UCSD-AML1 (cell line): Measurements from ENCODE around the gene SH3PXD2B.
"Not testable (repeated sequence)": the region's sequence is repeated elsewhere in the genome, so short reads cannot be mapped to it uniquely, and the experiment has no call there.

Source experiments
- DNase-seq: peaks from one replicate; lab custom pipeline; 2025; ENCODE audit not compliant: unreplicated experiment; lab: John Stamatoyannopoulos, UW

Gene SH3PXD2B

DNA sequence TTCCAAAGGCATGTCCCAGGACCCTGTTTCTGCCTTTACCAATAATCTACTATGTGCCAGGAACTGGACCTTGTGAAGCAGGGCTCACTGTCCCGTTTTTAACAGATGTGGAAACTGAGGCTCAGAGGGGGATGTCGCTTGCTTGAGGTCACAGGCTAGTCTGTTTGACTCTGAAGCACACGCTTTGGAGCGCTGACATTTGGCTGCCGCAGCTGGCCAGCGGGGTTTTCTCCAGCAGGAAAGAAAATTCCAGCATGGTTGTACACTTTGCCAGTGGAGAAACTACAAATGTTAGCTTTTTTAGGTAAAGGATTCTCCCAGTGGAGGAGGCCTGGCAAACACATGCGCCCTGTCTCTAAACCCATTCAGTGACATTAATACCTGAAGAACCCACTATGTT, 50.5 kb downstream of the SH3PXD2B start:
- no peak for DNase-seq

GRCh38 chr5:172403189-172403796, 51.0 kb downstream of the SH3PXD2B start:
- DNase-seq: no peak

GRCh38 chr5:172402531-172403188, 51.7 kb downstream of the SH3PXD2B start:
- DNase-seq: no peak

- not testable (repeated sequence) for DNase-seq
Observed at GRCh38 chr5:172402031-172402430, 52.3 kb downstream of the SH3PXD2B start.

DNA sequence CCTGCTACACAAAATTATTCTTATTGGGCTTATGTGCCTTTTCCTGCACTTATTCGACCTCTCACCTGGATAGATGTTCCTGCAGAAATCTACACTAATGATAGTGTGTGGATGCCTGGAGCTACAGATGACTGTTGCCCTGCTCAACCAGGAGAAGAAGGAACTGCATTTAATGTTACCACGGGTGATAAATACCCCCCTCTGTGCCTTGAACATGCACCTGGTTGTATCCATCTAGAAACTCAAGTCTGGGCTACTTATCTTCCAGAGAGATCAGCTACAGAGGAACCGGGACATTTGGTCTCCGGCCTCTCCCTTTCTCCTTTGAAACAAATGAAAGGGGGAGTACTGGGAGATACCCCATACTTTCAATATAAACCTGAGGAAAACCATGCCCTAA, 54.5 kb downstream of the SH3PXD2B start:
- no peak for DNase-seq

GRCh38 chr5:172399336-172399735, 55.0 kb downstream of the SH3PXD2B start:
- DNase-seq: no peak

DNA sequence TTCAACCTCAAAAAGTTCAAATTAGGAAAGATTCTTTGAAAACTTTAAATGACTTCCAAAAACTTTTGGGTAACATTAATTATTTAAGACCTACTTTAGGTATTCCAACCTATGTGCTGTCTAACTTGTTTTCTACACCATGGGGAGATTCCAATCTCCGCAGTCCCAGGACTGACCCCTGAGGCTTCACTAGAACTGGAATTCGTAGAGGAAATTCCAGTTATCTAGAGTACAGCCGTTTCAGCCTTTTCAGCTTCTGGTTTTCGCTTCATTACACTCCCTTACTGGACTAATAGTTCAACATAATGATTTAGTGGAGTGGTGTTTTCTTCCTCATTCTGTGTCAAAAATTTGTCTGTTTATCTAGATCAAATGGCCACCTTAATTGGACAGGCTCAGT, 55.7 kb downstream of the SH3PXD2B start:
- DNase-seq: not testable (repeated sequence)

DNA sequence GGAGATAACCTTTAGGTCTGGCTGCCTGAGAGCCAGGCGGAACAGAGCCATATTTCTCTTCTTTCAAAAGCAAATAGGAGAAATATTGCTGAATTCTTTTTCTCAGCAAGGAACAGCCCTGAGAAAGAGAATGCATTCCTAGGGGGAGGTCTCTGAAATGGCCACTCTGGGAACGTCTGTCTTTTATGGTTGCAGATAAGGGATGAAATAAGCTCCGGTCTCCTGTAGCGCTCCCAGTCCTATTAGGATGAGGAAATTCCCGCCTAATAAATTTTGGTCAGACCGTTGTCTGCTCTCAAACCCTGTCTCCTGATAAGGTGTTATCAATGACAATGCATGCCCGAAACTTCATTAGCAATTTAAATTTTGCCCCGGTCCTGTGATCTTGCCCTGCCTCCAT, 57.3 kb downstream of the SH3PXD2B start:
- not testable (repeated sequence) for DNase-seq

GRCh38 chr5:172396220-172396619, 58.1 kb downstream of the SH3PXD2B start:
- no peak for DNase-seq

DNA sequence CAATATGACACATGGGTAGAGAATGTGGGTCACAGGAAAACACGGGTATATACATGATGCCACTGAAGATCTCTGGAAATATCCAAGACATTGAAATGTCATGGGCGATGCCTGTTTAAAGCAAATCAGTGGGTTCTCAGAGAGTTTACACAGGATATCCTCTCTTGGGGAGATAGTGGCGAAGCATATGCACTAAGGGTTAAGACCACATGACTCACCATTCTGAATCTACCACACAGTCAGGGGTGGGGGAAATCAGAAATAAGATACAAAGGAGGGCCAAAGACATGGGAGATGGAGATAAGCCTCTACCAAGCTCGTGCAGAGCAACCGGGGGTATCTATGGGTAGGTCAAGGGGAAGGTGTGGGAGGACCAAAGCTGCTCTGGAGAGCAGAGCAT, 58.8 kb downstream of the SH3PXD2B start:
- no peak for DNase-seq

- no peak for DNase-seq
Observed at GRCh38 chr5:172389578-172390112, 64.7 kb downstream of the SH3PXD2B start.

DNA sequence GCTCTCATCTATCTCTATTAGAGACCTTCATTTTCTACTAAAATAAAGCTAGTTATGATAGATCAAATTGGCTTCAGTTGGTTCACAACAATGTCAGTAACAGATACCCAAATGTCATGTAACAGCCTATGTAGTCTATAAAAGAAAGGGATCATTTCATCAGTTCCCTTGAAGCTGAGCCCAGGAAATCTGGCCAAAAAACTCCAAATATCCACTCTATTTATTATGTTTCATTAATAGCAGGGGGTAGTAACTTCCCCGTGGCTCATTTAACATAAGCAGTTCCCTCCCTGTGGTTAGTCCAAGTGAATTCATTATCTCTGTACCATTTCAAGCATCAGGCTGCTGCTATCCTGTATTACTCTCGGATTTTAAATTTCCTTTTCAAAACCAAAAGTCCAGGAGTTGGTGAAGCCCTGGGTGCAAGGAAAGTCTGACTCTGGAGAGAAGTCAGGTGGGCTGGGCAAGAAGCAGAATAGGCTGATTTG, 66.0 kb downstream of the SH3PXD2B start:
- no peak for DNase-seq

- no peak for DNase-seq
Observed at GRCh38 chr5:172385707-172386106, 68.6 kb downstream of the SH3PXD2B start.

DNA sequence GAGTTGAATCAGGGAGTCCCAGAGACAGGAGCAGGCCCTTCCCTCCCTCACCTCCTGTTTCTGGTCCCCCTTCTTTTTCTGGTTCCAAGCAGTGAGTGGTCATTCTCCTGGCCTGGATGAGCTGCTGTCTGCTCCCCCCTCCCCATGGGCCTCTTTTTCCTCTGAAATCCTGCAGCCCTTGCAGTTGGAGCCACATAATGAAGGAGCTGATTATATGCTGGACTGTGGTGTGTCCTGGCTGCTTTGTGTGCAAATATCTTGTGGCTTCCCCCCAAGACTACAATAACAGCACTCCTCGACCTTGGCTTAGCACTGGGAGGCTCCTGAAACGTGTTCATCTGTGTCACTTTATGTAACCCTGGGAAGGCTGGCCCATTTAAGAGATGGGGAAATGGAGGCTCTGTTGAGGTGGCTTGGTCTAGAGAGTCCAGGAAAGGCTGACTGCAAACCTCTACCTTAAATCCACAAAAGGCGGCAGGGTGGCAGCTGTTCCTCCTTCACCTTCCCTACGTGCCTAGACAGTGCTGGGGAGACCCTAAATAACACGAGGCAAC, 69.2 kb downstream of the SH3PXD2B start:
- DNase-seq: no peak

DNA sequence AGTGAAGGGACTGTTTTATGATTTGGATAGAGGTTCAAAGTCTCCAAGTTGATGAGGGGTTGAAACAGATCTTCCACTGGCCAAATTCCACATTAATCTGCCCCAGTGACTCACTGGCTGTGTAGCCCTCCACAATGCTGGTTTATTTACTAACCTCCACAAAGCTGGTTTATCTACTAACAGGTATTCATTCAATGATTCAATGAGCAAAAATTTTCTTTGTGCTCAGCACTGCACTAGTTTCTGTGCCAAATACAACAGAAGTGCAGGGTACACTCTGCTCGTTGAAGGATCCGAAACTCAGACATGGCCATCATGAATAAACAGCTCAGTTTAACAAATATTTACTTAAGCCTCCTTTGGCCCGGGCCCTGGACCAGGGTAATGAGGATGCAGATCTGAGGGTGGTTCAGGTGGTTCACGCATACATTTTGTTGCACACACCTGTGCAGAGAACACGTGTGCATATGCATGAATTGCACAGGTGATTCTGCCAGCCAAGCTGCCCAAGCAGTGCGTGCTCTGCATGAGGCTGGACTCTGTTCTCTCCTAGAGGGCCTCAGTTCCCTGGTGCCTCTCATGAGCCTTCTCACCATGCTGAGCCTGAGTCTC, 71.0 kb downstream of the SH3PXD2B start:
- DNase-seq: no peak

GRCh38 chr5:172380987-172381643, 73.2 kb downstream of the SH3PXD2B start:
- no peak for DNase-seq

- DNase-seq: no peak
Observed at GRCh38 chr5:172380301-172380986, 73.9 kb downstream of the SH3PXD2B start.

GRCh38 chr5:172379481-172379880, 74.8 kb downstream of the SH3PXD2B start:
- DNase-seq: no peak

DNA sequence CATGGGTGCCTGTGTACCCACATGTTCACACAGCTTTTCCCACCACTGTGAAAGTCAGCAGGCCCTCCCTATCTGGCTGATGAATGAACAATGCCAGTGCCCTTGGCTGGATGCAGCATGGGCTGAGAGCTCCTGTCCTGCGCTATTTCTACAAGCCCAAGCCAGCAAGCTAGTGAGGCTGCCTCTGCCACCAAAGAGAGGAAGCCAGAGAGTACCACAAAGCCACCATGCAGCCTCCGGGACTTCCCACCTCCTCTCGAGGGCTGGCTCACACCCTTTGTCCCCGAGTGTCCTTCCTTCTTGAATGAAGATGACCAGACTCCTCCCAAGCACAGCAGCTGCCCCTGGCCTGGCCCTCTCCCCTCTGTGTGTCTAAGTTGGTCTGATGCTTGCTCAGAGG, 76.5 kb downstream of the SH3PXD2B start:
- peak; percentile 27 for DNase-seq

DNA sequence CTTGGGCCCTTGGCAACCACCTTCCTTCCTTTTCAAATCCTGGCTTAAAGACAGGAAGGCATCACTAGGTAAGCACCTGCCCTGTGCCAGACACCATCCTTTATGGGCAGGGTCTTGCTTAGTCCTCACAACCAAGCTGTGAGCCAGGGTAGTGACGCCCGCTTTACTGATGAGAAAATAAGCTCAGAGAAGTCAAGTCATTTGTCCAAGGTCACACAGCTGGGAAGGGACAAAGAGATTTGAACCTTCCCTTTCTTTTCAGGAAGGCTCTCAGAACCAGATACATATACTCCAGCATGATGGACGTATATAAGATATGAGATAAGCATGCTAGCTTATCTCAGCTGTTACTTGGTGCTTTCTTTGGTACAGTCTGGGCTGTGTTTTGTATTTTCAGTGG, 76.9 kb downstream of the SH3PXD2B start:
- DNase-seq: no peak

DNA sequence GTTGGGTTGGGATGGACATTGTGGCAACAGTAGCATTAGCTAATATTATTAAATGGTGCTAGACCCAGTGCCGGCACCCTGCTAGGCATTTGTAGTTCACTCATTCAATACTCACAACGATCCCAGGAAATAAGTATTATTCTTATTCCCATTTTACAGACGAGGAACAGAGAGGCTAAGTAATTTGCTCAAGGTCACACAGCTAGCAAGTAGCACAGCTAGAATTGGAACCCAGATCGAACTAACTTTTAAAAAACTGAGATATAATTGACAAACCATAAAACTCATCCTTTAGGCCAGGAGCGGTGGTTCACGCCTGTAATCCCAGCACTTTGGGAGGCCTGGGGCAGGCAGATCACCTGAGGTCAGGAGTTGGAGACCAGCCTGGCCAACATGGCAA, 79.5 kb downstream of the SH3PXD2B start:
- no peak for DNase-seq
